ENCODE results near the gene UBFD1.

GRCh38 chr16:23608194-23608593, 50.7 kb downstream of the UBFD1 start:
- TF ChIP-seq CTCF (IDR thresholded peaks at IDR 0.05), result no peak
- TF ChIP-seq ZFX (IDR thresholded peaks at IDR 0.05; ENCODE audit: borderline replicate concordance), result no peak

Data from 22Rv1 (cell line).